GM23338 (cell line): ENCODE data around the gene IPO7. TPM values are rescaled to one million over a fixed set of nuclear protein-coding genes. Genes with fewer than 3 reads are reported as not detected.

Experiments used
- ETS1 ChIP-seq: IDR thresholded peaks from 2 replicates; pipeline ENCODE4 v1.6.1; 2016; ENCODE audit warnings: antibody characterized with exemption
- POLR2AphosphoS5 ChIP-seq: IDR thresholded peaks from 2 replicates; pipeline ENCODE4 v1.6.1; 2016; ENCODE audit warnings: antibody characterized with exemption, low read depth
- REST ChIP-seq: IDR thresholded peaks from one replicate; pipeline ENCODE4 v1.6.1; 2018; ENCODE audit warnings: antibody characterized with exemption; ENCODE audit not compliant: unreplicated experiment
- ZNF114 ChIP-seq: fragments of 250-450 bp; sonication (Bioruptor Pico); IDR thresholded peaks from 2 replicates; pipeline ENCODE4 v1.5.0; 2020; ENCODE audit warnings: mild to moderate bottlenecking, moderate library complexity
- ZNF462 ChIP-seq: fragments of 250-450 bp; sonication (Bioruptor Pico); IDR thresholded peaks from 2 replicates; pipeline ENCODE4 v1.5.0; 2020; ENCODE audit warnings: mild to moderate bottlenecking, moderate library complexity
- polyA plus RNA-seq: library from polyadenylated mRNA; unstranded; fragments of >200 nt; fragmentation: Nextera tagmentation; extraction: Ambion mirVana; gene quantifications from 2 replicates; pipeline ENCODE4 v1.2.1, GENCODE V29; 2016
- total RNA-seq: library from RNA; depleted of rRNA; stranded (reverse); fragments of >200 nt; shearing (Covaris generic); gene quantifications from 2 replicates; pipeline ENCODE4 v1.2.3, GENCODE V29; 2014

IPO7 gene
- total and polyA plus RNA-seq, 2 experiments from 2014 or later = 56.1 to 271 TPM

- TF ChIP-seq ZNF462 (CRISPR knock-in tag) = no peak
- TF ChIP-seq REST = no peak
- TF ChIP-seq ETS1 = no peak
- no peak for TF ChIP-seq ZNF114 (CRISPR knock-in tag)
- no peak for TF ChIP-seq POLR2AphosphoS5
Measured at GRCh38 chr11:9341638-9342178, 42.7 kb upstream of the IPO7 start (continued).
